Fibroblast of lung (primary cell): Measurements from ENCODE around the gene SLC22A5.

Experiments used
- CTCF ChIP-seq, 2 donors: IDR thresholded peaks in 1 of 2; conservative IDR thresholded peaks in 1 of 2; 1 replicate in 1 of 2; 2 replicates in 1 of 2; pipeline ENCODE4 v1.5.1; 2011 to 2012; ENCODE audit warnings: low read length in 2 of 2, control low read depth in 1 of 2, inconsistent platforms in 1 of 2, low read depth in 1 of 2, mild to moderate bottlenecking in 1 of 2
- EZH2 ChIP-seq: IDR thresholded peaks from 2 replicates; pipeline ENCODE4 v1.5.1; 2012; ENCODE audit warnings: low read length, control low read depth, mild to moderate bottlenecking; ENCODE audit errors: missing control alignments

GRCh38 chr5:132428147-132428482 lies 58.6 kb downstream of the SLC22A5 start:
- TF ChIP-seq CTCF (conservative IDR thresholded peaks at IDR 0.05 in 1 of 2, IDR thresholded peaks at IDR 0.05 in 1 of 2; ENCODE audit: low read depth in 1 of 2, low read length in 2 of 2) (no peak), EZH2 (no peak)
